ENCODE measurements around the gene TSACC.

TSACC gene

DNA sequence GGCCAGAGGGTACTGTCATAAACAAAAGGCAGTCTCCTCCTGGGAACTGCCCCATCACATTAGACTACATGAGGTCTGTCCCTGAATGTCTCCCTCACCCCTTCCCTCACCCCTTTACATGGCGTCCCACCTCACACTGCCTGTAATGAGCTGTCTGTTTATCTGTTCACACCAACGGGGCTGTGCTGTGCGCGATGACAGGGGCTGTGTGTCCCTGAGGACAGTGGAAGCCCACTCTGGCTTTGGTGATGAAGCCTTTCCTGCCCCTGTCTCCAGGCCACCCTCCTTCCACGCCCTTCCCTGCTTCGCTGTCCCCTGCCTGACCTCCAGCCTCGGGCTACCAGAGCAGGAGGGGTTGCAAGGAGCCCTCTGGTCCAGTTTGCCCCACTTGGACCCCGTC is 53.4 kb downstream of the TSACC start:
- in situ Hi-C loops (cut with HindIII; ENCODE audit: low sequenced_read_pairs): no loop called here

GRCh38 chr1:156392452-156392853 is 54.1 kb downstream of the TSACC start:
- in situ Hi-C loops (cut with HindIII; ENCODE audit: low sequenced_read_pairs): no loop called here

DNA sequence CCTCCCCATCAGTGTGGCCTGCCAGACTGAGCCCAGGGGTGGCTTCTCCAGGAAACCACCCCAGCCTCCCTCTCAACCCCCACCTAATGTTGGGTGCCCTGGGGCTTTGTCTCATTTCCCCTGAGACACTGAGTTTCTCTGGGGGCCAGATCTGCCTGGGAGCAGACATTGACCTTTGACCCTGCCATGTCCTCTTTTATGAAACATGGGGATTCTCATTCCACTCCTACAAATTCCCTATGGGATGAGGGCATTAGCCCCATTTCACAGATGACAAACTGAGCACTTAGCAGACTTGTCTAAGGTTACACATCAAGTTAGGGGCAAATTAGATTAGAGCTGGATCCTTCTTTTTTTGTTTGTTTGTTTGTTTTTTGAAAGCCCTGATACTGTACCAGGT is 54.8 kb downstream of the TSACC start:
- in situ Hi-C loops (cut with HindIII; ENCODE audit: low sequenced_read_pairs): no loop called here

- in situ Hi-C loops (cut with HindIII; ENCODE audit: low sequenced_read_pairs): no loop called here
These were observed 55.8 kb downstream of the TSACC start for GRCh38 chr1:156394082-156394481.

GRCh38 chr1:156394835-156395461 is 56.6 kb downstream of the TSACC start:
- in situ Hi-C loops (cut with HindIII; ENCODE audit: low sequenced_read_pairs): no loop called here

Data from DLD1 (cell line).